Fibroblast of skin of abdomen (primary cell): ENCODE results near the gene STAM2. TPM values are rescaled to one million over a fixed set of nuclear protein-coding genes. Genes with fewer than 3 reads are reported as not detected.
A peak's percentile ranks its signal among the peaks of the same experiment; 100 is the strongest.
"Not testable (repeated sequence)": the region's sequence is repeated elsewhere in the genome, so short reads cannot be mapped to it uniquely, and the experiment has no call there.

ENCODE experiments used
- DNase-seq: peaks from one replicate; pipeline ENCODE4 v3.0.0-alpha.2; 2013
- polyA plus RNA-seq, 2 experiments: library from polyadenylated mRNA; unstranded; fragments of 120-200 nt; gene quantifications; one replicate each; pipeline ENCODE4 v1.2.1, GENCODE V29; 2013; ENCODE audit not compliant: insufficient read length in 2 of 2

Gene STAM2
- polyA plus RNA-seq (2013, experiment 1 of 2; ENCODE audit: insufficient read length): 21.7 TPM
- 22.8 TPM for polyA plus RNA-seq (2013, experiment 2 of 2; ENCODE audit: insufficient read length)

DNA sequence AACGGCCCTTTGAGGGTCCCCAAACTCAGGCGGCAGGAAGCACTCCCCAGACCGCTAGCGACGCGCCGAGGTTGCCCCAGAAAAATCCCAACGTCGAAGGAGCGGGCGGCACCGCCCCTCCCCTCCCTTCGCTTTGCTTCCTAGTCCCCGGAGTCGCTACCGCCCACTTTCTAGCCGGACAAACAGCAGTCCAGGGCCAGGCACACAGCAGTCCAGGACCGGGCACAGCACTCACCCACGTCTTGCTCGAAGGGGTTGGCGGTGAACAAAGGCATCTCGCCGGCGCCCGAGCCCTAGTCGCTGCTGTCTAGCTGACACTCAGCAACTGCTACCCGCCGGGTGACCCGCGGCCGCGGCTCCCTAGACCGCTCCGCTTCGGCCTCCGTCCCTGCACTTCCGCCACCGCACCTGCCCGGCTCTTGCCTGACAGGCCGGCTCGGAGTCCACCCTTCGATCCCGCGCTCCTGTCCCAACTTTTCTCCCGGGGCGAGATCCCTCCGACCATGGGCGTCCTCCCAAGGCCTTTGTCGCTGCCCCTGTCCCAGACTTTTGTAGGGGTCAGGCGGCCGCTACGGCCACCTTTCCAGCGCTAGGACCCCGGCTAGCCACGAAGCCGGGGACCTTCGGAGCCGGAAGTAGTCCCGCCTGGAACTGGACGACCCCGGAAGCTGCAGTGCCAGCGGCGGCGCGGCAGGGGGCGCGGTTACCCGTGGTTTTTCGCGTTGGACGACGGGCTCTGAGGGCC, at the start of gene STAM2:
STAM2 (minus strand) TSS at position 396 of the 745 bp plus-strand sequence; CDS start at position 275, 121 bp downstream.
- DNase-seq: peak; percentile 92

GRCh38 chr2:152223977-152224376, 48.4 kb upstream of the STAM2 start:
- DNase-seq: peak; percentile 5

GRCh38 chr2:152222975-152223637, 47.5 kb upstream of the STAM2 start:
- DNase-seq: peak; percentile 90

DNA sequence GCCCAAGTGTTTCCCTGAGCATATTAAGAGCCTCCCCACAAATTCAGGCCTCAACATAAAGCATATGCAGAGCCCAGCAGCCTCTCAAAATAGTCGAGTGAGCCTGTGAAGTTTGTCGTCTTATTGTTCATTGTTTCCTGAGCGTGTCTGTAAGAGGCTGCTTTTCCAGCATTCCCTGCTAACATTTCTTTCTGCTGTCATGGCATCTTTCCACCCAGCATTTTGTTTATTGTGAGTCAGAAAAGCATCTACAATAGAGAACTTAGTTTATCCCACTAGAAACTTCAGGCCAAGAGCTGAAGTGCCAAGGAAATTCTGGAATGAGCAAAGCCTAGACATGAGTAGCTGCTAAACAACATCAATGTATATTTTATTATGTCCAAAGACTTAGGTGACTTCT, 46.3 kb upstream of the STAM2 start:
- peak; percentile 25 for DNase-seq

- DNase-seq: no peak
These were observed 43.7 kb upstream of the STAM2 start for GRCh38 chr2:152219077-152219828.

DNA sequence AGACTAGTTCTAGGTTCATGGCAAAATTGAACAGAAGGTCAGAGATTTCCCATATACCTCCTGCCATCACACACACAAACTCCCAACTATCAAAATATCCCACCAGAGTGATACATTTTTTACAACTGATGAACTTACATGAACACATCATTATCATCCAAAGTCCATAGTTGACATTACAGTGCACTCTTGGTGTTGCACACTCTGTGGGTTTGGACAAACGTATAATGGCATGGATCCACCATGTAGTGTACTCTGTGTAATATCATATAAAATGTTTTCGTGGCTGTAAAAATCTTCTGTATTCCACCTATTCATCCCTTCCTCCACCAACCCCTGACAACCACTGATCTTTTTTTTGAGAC, 25.9 kb upstream of the STAM2 start:
- DNase-seq: no peak

DNA sequence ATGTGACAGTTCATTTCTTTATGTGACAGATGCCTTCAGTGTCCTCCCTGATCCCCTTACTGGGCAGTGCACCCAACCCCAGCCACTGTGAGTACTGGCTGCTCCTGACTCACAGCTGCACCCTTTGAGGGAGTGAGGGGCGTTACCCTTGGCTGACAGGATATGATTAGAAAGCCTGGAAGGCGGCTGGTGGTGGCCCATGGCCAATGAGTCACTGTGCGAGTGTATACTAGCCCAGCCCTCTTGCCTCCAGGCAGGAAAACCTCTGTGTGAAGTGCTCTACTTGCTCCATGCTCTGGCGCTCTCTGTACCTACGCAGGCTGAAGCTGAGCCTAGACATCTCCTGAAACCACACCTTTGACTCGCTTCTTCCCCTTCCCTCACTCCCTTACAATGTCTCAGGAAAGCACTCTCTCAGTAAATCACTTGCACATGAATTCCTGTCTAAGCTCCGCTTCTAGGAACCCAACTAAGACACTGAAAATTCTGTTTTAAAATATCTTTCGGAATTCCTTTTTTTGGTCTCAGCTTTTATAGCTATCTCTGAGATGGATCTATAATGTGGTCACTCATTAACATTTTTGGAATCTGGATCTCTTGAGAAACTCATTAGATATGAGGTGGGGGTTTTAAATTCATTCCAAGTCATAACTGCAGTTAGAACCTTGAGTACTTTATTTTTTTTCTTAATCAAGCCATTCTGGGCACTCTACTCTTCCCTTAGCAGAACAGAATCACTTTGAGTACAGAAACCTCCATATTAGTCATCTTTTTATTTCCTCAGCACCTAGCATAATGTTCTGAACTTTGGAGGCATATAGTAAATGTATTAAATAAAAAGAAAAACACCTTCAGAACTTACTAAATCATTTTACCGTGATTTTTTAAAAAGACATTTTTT, 25.3 kb upstream of the STAM2 start:
- DNase-seq: peak; percentile 96

DNA sequence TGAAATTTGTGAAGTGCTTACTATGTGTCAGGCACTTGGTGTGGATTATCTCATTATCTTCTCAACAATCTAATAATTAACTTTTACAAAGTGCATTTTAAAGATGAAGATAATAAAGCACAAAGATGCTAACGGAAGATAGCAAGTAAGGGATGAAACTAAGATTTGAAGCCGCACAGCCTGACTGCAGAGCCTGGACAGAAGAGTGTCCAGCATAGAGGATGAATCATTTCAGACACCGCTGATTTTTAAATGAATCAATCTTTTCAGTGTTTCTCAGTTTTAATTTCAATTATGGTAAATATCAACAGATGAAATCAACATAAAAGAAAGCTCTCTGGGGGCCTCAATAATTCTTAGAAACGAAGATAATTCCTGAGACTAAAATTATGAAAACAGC, 24.5 kb upstream of the STAM2 start:
- no peak for DNase-seq

GRCh38 chr2:152198499-152198898, 22.9 kb upstream of the STAM2 start:
- no peak for DNase-seq

DNA sequence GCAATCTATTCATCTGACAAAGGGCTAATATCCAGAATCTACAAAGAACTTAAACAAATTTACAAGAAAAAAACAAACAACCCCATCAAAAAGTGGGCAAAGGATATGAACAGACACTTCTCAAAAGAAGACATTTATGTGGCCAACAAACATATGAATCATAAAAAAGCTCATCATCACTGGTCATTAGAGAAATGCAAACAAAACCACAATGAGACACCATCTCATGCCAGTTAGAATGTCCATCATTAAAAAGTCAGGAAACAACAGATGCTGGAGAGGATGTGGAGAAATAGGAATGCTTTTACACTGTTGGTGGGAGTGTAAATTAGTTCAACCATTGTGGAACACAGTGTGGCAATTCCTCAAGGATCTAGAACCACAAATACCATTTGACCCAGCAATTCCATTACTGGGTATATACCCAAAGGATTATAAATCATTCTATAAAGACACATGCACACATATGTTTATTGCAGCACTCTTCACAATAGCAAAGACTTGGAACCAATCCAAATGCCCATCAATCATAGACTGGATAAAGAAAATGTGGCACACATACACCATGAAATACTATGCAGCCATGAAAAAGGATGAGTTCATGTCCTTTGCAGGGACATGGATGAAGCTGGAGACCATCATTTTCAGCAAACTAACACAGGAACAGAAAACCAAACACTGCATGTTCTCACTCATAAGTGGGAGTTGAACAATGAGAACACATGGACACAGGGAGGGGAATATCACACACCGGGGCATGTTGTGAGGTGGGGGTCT, 22.1 kb upstream of the STAM2 start:
- not testable (repeated sequence) for DNase-seq

DNA sequence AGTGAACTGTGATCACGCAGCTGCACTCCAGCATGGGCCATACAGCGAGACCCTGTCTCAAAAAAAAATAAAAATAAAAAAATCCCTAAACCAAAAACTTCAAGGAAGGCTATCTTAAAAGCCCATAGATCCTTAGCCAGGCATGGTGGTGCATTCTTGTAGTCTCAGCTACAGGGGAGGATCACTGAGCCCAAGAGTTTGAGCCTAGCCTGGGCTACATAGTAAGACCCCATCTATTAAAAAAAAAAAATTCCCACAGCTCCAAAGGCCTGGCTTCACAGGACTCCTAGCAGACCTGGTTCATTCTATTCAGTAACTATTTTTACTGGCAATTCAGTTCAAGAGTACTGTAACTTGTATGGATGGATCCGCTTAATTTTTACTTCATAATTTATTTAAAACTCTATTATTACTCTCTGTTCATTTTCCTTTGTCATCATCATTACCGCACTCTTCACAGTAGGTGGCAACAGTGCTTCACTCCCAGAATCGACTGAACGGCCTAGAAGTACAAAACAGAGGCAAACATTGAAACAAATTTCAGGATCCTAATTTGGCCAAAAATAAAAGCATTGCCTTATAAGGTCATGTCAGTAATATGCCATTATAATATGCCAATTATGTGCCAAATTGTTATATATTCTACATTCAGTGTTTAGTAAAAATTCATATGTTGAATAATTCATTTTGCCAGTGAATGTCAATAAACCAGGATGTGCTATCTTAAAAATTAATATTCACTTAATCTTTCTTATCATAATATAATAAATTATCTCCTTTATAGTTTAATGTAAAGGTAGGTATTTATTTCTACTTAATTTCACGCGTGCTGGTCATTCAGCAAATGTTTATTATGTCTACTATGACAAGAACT, 14.3 kb upstream of the STAM2 start:
- DNase-seq: peak; percentile 77

DNA sequence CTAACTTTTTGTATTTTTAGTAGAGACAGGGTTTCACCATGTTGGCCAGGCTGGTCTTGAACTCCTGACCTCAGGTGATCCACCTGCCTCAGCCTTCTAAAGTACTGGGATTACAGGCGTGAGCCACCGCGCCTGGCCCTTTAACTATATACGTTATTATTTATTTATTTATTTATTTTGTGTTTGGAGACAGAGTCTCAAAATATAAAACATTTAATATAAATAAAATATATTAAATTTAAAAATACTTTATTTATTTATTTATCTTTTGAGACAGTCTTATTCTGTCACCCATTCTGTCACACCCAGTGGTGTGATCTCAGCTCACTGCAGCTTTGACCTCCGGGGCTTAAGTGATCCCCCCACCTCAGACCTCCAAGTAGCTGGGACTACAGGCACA, 11.2 kb upstream of the STAM2 start:
- DNase-seq: not testable (repeated sequence)

- DNase-seq: no peak
These were observed 10.7 kb upstream of the STAM2 start for GRCh38 chr2:152186262-152186661.

- DNase-seq: no peak
These were observed 8.0 kb upstream of the STAM2 start for GRCh38 chr2:152183401-152184073.

GRCh38 chr2:152177667-152178066, 2.1 kb upstream of the STAM2 start:
- DNase-seq: not testable (repeated sequence)

DNA sequence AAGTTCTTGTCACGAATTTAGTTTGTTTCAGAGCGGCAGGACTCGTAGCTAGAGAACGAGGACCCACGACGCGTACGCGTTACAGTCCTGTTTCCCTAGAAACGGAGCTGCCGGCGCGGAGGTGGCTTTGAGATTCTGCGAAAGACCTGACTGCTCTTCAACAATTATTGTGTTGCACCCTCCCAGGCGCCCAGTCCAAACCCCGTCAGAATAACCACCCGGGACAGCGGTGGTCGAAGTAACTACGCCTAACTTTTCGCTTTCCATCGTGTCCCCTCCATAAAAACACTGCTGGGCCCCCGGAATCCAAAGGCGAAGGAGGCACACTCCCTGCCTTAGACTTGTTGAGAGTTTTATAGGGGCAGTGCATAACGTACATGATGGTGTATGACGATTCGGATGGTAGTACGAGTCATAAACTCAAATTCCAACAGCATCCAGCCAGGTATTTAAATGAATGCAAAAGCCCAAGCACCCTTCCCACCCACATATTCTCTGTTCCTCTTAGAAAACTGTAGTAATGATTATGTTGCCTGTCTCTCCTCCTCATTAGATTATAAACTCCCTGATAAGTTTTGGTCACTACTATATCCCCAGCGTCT, 651 bp upstream of the STAM2 start:
- peak; percentile 24 for DNase-seq

DNA sequence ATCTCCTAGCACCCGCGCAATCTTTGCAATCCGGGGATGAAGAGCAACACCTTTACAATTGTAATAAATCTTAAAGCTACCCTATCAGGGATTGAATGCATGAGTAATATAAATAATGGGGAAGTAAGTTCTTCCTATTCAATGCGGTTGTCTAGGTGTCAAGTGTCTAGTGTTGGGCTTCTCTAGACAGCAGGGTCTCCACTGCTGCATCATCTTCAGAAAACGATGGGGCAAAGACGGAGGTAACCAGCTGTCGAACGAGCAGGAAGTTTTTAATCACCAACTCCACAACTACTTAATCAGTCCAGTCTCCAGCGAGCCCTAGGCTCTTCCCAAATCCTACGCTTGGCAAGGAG, 573 bp downstream of the STAM2 start:
- no peak for DNase-seq

DNA sequence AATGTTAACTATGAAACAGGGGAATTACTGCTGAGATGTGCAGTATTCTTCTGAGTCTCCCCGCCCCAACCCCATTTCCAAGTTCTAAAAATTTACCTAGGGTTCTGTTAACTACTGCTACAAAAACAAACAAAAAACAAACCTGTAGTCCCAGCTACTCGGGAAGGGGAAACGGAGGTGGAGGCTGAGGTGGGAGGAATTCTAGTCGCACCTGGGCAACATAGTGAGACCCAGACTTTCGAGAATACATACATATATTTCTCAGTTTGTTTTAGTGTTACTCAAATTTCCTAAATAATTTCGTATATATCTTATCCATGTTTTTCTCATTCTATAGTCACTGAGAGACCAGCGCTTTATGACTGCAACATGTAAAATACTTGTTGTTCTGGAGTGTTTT, 989 bp downstream of the STAM2 start:
- DNase-seq: no peak

- DNase-seq: no peak
These were observed 1.7 kb downstream of the STAM2 start for GRCh38 chr2:152173831-152174230.
